GM23338 (cell line): ENCODE measurements around the gene NF1. TPM values are rescaled to one million over a fixed set of nuclear protein-coding genes. Genes with fewer than 3 reads are reported as not detected.

Experiments
- ATAC-seq: fragments of 200-7000 bp; cut with Tn5 transposase; 3 replicates; pipeline ENCODE4 v1.9.1; 2020
- DNase-seq: peaks from one replicate; pipeline ENCODE4 v3.0.0-alpha.2; 2015; ENCODE audit warnings: low spot score
- H2AFZ ChIP-seq: fragments of 200-600 bp; sonication (generic); 2 replicates; pipeline ENCODE4 v1.8.0; 2016; ENCODE audit warnings: antibody characterized with exemption, mild to moderate bottlenecking, moderate library complexity
- H3F3A ChIP-seq: fragments of 200-600 bp; sonication (generic); replicated peaks from 2 replicates; pipeline ENCODE4 v1.8.0; 2017; ENCODE audit warnings: antibody characterized with exemption, mixed run types, low read depth
- H3K27ac ChIP-seq: fragments of 200-600 bp; sonication (generic); 2 replicates; pipeline ENCODE4 v1.6.1; 2016; ENCODE audit warnings: low read depth
- H3K27me3 ChIP-seq: fragments of 200-600 bp; sonication (generic); 2 replicates; pipeline ENCODE4 v1.8.0; 2016; ENCODE audit warnings: mild to moderate bottlenecking, mixed run types, moderate library complexity; ENCODE audit not compliant: insufficient read depth
- H3K36me3 ChIP-seq: fragments of 200-600 bp; sonication (generic); 2 replicates; pipeline ENCODE4 v1.8.0; 2016; ENCODE audit warnings: mild to moderate bottlenecking; ENCODE audit not compliant: insufficient read depth
- H3K4me1 ChIP-seq: fragments of 200-600 bp; sonication (generic); 2 replicates; pipeline ENCODE4 v1.8.0; 2016; ENCODE audit warnings: mild to moderate bottlenecking, moderate library complexity; ENCODE audit not compliant: insufficient read depth
- H3K4me2 ChIP-seq: fragments of 200-600 bp; sonication (generic); 2 replicates; pipeline ENCODE4 v1.7.1; 2017; ENCODE audit warnings: mixed run types
- H3K4me3 ChIP-seq: fragments of 200-600 bp; sonication (generic); 2 replicates; pipeline ENCODE4 v1.6.1; 2016; ENCODE audit warnings: mixed run types
- H3K79me2 ChIP-seq: fragments of 200-600 bp; sonication (generic); replicated peaks from 2 replicates; pipeline ENCODE4 v1.8.0; 2017; ENCODE audit warnings: mild to moderate bottlenecking; ENCODE audit not compliant: insufficient read depth
- H3K9me2 ChIP-seq: fragments of 200-600 bp; sonication (generic); 2 replicates; pipeline ENCODE4 v1.8.0; 2017; ENCODE audit not compliant: insufficient read depth
- H4K20me1 ChIP-seq: fragments of 200-600 bp; sonication (generic); replicated peaks from 2 replicates; pipeline ENCODE4 v1.8.0; 2017; ENCODE audit warnings: mild to moderate bottlenecking; ENCODE audit not compliant: insufficient read depth
- H3K27ac Mint-ChIP-seq: 2 replicates; pipeline ENCODE4 v1.8.0; 2020; ENCODE audit warnings: inconsistent platforms, mild to moderate bottlenecking, moderate library complexity, mixed read lengths
- H3K27me3 Mint-ChIP-seq: 3 replicates; pipeline ENCODE4 v1.8.0; 2022; ENCODE audit warnings: low read depth, mild to moderate bottlenecking, moderate library complexity, mixed read lengths, inconsistent platforms; ENCODE audit not compliant: insufficient read depth, poor library complexity
- H3K36me3 Mint-ChIP-seq: 3 replicates; pipeline ENCODE4 v1.8.0; 2021; ENCODE audit warnings: low read depth, mild to moderate bottlenecking, inconsistent platforms, moderate library complexity, mixed read lengths
- H3K4me1 Mint-ChIP-seq: 3 replicates; pipeline ENCODE4 v1.8.0; 2020; ENCODE audit warnings: mild to moderate bottlenecking, inconsistent platforms, mixed read lengths
- H3K4me3 Mint-ChIP-seq: 3 replicates; pipeline ENCODE4 v1.8.0; 2021; ENCODE audit warnings: moderate library complexity, mild to moderate bottlenecking, inconsistent platforms, mixed read lengths
- H3K9me3 Mint-ChIP-seq: 3 replicates; pipeline ENCODE4 v1.8.0; 2020; ENCODE audit warnings: moderate library complexity, mild to moderate bottlenecking, inconsistent platforms, mixed read lengths
- CREB1 ChIP-seq: fragments of 250-450 bp; sonication (Bioruptor Pico); IDR thresholded peaks from 2 replicates; pipeline ENCODE4 v1.5.0; 2020; ENCODE audit warnings: low read depth, mild to moderate bottlenecking, moderate library complexity
- ETS1 ChIP-seq: IDR thresholded peaks from 2 replicates; pipeline ENCODE4 v1.6.1; 2016; ENCODE audit warnings: antibody characterized with exemption
- EZH2 ChIP-seq: fragments of 200-600 bp; sonication (generic); IDR thresholded peaks from one replicate; pipeline ENCODE4 v1.8.0; 2017; ENCODE audit warnings: antibody characterized with exemption, mild to moderate bottlenecking, low read depth; ENCODE audit not compliant: unreplicated experiment
- EZH2phosphoT487 ChIP-seq: fragments of 200-600 bp; sonication (generic); IDR thresholded peaks from one replicate; pipeline ENCODE4 v1.8.1; 2018; ENCODE audit warnings: antibody characterized with exemption; ENCODE audit not compliant: unreplicated experiment
- JUNB ChIP-seq: IDR thresholded peaks from one replicate; pipeline ENCODE4 v1.6.1; 2016; ENCODE audit warnings: antibody characterized with exemption; ENCODE audit not compliant: unreplicated experiment
- NANOG ChIP-seq: IDR thresholded peaks from 2 replicates; pipeline ENCODE4 v1.6.1; 2016; ENCODE audit warnings: antibody characterized with exemption, borderline replicate concordance
- POLR2AphosphoS5 ChIP-seq: IDR thresholded peaks from 2 replicates; pipeline ENCODE4 v1.6.1; 2016; ENCODE audit warnings: antibody characterized with exemption, low read depth
- REST ChIP-seq: IDR thresholded peaks from one replicate; pipeline ENCODE4 v1.6.1; 2018; ENCODE audit warnings: antibody characterized with exemption; ENCODE audit not compliant: unreplicated experiment
- STAT1 ChIP-seq: IDR thresholded peaks from one replicate; pipeline ENCODE4 v1.6.1; 2016; ENCODE audit warnings: antibody characterized with exemption; ENCODE audit not compliant: unreplicated experiment
- ZNF114 ChIP-seq: fragments of 250-450 bp; sonication (Bioruptor Pico); IDR thresholded peaks from 2 replicates; pipeline ENCODE4 v1.5.0; 2020; ENCODE audit warnings: mild to moderate bottlenecking, moderate library complexity
- ZNF331 ChIP-seq: fragments of 250-450 bp; sonication (Bioruptor Pico); IDR thresholded peaks from 2 replicates; pipeline ENCODE4 v1.5.0; 2020; ENCODE audit warnings: low read depth, mild to moderate bottlenecking, moderate library complexity
- ZNF462 ChIP-seq: fragments of 250-450 bp; sonication (Bioruptor Pico); IDR thresholded peaks from 2 replicates; pipeline ENCODE4 v1.5.0; 2020; ENCODE audit warnings: mild to moderate bottlenecking, moderate library complexity
- polyA plus RNA-seq: library from polyadenylated mRNA; unstranded; fragments of >200 nt; fragmentation: Nextera tagmentation; extraction: Ambion mirVana; gene quantifications from 2 replicates; pipeline ENCODE4 v1.2.1, GENCODE V29; 2016
- total RNA-seq: library from RNA; depleted of rRNA; stranded (reverse); fragments of >200 nt; shearing (Covaris generic); gene quantifications from 2 replicates; pipeline ENCODE4 v1.2.3, GENCODE V29; 2014
- TF ChIP-seq, protein P1 (sequence below), 2 experiments: fragments of 200-600 bp in 1 of 2; sonication (generic) in 1 of 2; conservative IDR thresholded peaks; 2 replicates each; pipeline versions ENCODE4 v1.5.1 to v1.6.1; 2016 to 2017; ENCODE audit warnings: antibody characterized with exemption in 2 of 2, low read depth in 2 of 2, mild to moderate bottlenecking in 2 of 2, moderate library complexity in 1 of 2

The NF1 gene
- total and polyA plus RNA-seq, 2 experiments from 2014 or later = 16.3 to 49.7 TPM

- Mint-ChIP-seq H3K9me3 (no peaks in the 10 kb centered on the region), H3K4me1 (peaks cover 15% of the 10 kb centered on the region), H3K4me3 (no peak within 1 kb of the TSS), H3K27ac (peak within 1 kb of the TSS; percentile 32; the same call in 1 of the 2 replicates), H3K27me3 (peaks cover 2% of the 10 kb centered on the region), H3K36me3 (no peaks in the 10 kb centered on the region)
- TF ChIP-seq ZNF114 (CRISPR knock-in tag) = no peak
- no peak for TF ChIP-seq STAT1
- TF ChIP-seq EZH2phosphoT487 = no peak
- TF ChIP-seq JUNB = no peak
- TF ChIP-seq, protein P1, sequence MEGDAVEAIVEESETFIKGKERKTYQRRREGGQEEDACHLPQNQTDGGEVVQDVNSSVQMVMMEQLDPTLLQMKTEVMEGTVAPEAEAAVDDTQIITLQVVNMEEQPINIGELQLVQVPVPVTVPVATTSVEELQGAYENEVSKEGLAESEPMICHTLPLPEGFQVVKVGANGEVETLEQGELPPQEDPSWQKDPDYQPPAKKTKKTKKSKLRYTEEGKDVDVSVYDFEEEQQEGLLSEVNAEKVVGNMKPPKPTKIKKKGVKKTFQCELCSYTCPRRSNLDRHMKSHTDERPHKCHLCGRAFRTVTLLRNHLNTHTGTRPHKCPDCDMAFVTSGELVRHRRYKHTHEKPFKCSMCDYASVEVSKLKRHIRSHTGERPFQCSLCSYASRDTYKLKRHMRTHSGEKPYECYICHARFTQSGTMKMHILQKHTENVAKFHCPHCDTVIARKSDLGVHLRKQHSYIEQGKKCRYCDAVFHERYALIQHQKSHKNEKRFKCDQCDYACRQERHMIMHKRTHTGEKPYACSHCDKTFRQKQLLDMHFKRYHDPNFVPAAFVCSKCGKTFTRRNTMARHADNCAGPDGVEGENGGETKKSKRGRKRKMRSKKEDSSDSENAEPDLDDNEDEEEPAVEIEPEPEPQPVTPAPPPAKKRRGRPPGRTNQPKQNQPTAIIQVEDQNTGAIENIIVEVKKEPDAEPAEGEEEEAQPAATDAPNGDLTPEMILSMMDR (conservative IDR thresholded peaks at IDR 0.05; ENCODE audit: low read depth in 2 of 2) = no peak
- no peak for TF ChIP-seq ETS1
- TF ChIP-seq EZH2 = no peak
- no peak for TF ChIP-seq REST
- no peak for TF ChIP-seq CREB1 (CRISPR knock-in tag)
- no peak for TF ChIP-seq ZNF462
- TF ChIP-seq ZNF331 (CRISPR knock-in tag) = no peak
- no peak for TF ChIP-seq POLR2AphosphoS5
- TF ChIP-seq NANOG = no peak
- Histone ChIP-seq H3K4me3 (no peak within 1 kb of the TSS), H3K4me2 (no peak within 1 kb of the TSS), H3K27ac (no peak within 1 kb of the TSS), H3K4me1 (peaks cover 10% of the 10 kb centered on the region; the same call in 1 of the 2 replicates), H3K79me2 (no peaks in the 10 kb centered on the region), H3K9me2 (no peaks in the 10 kb centered on the region), H3K36me3 (no peaks in the 10 kb centered on the region), H4K20me1 (no peaks in the 10 kb centered on the region), H2AFZ (no peak within 1 kb of the TSS), H3F3A (no peaks in the 10 kb centered on the region), H3K27me3 (no peaks in the 10 kb centered on the region)
- ATAC-seq = peak; percentile 74
- DNase-seq = peak; percentile 20
Measured at GRCh38 chr17:31297090-31297489, 202.3 kb downstream of the NF1 start, which contains the start of gene OMG. Gene OMG (minus strand): TSS chr17:31297239. CDS start chr17:31296331, 908 bp downstream.
